Measurements from ENCODE around the gene SPSB3.

Gene SPSB3

GRCh38 chr16:1794908-1795666 lies 12.7 kb upstream of the SPSB3 start:
- H3K27me3 Mint-ChIP-seq = no peaks in the 10 kb centered on the region
- no peaks in the 10 kb centered on the region for H3K36me3 Mint-ChIP-seq
- H3K4me3 Mint-ChIP-seq = no peak overlapping the region
- H3K27ac Mint-ChIP-seq = no peak overlapping the region
- no peaks in the 10 kb centered on the region for H3K4me1 Mint-ChIP-seq
- no peaks in the 10 kb centered on the region for H3K9me3 Mint-ChIP-seq

- H3K27ac Mint-ChIP-seq = no peak overlapping the region
- no peaks in the 10 kb centered on the region for H3K36me3 Mint-ChIP-seq
- H3K4me3 Mint-ChIP-seq = no peak overlapping the region
- H3K4me1 Mint-ChIP-seq = no peaks in the 10 kb centered on the region
- H3K27me3 Mint-ChIP-seq = no peaks in the 10 kb centered on the region
- H3K9me3 Mint-ChIP-seq = no peaks in the 10 kb centered on the region
Measured at GRCh38 chr16:1794221-1794871, 12.0 kb upstream of the SPSB3 start.

GRCh38 chr16:1793578-1794220 lies 11.3 kb upstream of the SPSB3 start, which contains the start of gene IGFALS:
IGFALS (minus strand) TSS chr16:1793705; CDS start chr16:1793652, 53 bp downstream.
- no peak within 1 kb of the TSS for H3K4me3 Mint-ChIP-seq
- H3K27ac Mint-ChIP-seq = no peak within 1 kb of the TSS
- H3K4me1 Mint-ChIP-seq = no peaks in the 10 kb centered on the region
- H3K27me3 Mint-ChIP-seq = no peaks in the 10 kb centered on the region
- no peaks in the 10 kb centered on the region for H3K36me3 Mint-ChIP-seq
- H3K9me3 Mint-ChIP-seq = no peaks in the 10 kb centered on the region

GRCh38 chr16:1792836-1793577 lies 10.6 kb upstream of the SPSB3 start:
- Mint-ChIP-seq H3K9me3 (no peaks in the 10 kb centered on the region), H3K4me1 (no peaks in the 10 kb centered on the region), H3K27me3 (no peaks in the 10 kb centered on the region)

GRCh38 chr16:1791943-1792812 lies 9.8 kb upstream of the SPSB3 start:
- H3K27ac Mint-ChIP-seq = no peak overlapping the region
- no peak overlapping the region for H3K4me3 Mint-ChIP-seq
- H3K36me3 Mint-ChIP-seq = no peaks in the 10 kb centered on the region
- H3K9me3 Mint-ChIP-seq = no peaks in the 10 kb centered on the region
- H3K4me1 Mint-ChIP-seq = no peaks in the 10 kb centered on the region
- no peaks in the 10 kb centered on the region for H3K27me3 Mint-ChIP-seq

More at GRCh38 chr16:1792836-1793577, 10.6 kb upstream of the SPSB3 start:
- H3K27ac Mint-ChIP-seq = no peak overlapping the region
- no peaks in the 10 kb centered on the region for H3K36me3 Mint-ChIP-seq
- H3K4me3 Mint-ChIP-seq = no peak overlapping the region

GRCh38 chr16:1791256-1791942 lies 9.0 kb upstream of the SPSB3 start:
- no peaks in the 10 kb centered on the region for H3K36me3 Mint-ChIP-seq
- no peaks in the 10 kb centered on the region for H3K4me1 Mint-ChIP-seq
- H3K4me3 Mint-ChIP-seq = no peak overlapping the region

GRCh38 chr16:1790611-1791255 lies 8.4 kb upstream of the SPSB3 start:
- peaks cover 3% of the 10 kb centered on the region for H3K4me1 Mint-ChIP-seq
- no peak overlapping the region for H3K4me3 Mint-ChIP-seq
- no peaks in the 10 kb centered on the region for H3K9me3 Mint-ChIP-seq
- H3K27me3 Mint-ChIP-seq = no peaks in the 10 kb centered on the region
- H3K27ac Mint-ChIP-seq = no peak overlapping the region
- H3K36me3 Mint-ChIP-seq = no peaks in the 10 kb centered on the region

More at GRCh38 chr16:1791256-1791942, 9.0 kb upstream of the SPSB3 start:
- no peaks in the 10 kb centered on the region for H3K27me3 Mint-ChIP-seq
- no peaks in the 10 kb centered on the region for H3K9me3 Mint-ChIP-seq
- H3K27ac Mint-ChIP-seq = no peak overlapping the region

GRCh38 chr16:1790261-1790610 lies 7.9 kb upstream of the SPSB3 start:
- H3K4me1 Mint-ChIP-seq = peaks cover 8% of the 10 kb centered on the region
- H3K27ac Mint-ChIP-seq = no peak overlapping the region
- no peaks in the 10 kb centered on the region for H3K36me3 Mint-ChIP-seq
- no peaks in the 10 kb centered on the region for H3K27me3 Mint-ChIP-seq
- no peak overlapping the region for H3K4me3 Mint-ChIP-seq
- no peaks in the 10 kb centered on the region for H3K9me3 Mint-ChIP-seq

GRCh38 chr16:1789643-1790045 lies 7.3 kb upstream of the SPSB3 start:
- Mint-ChIP-seq H3K9me3 (no peaks in the 10 kb centered on the region), H3K4me1 (peaks cover 12% of the 10 kb centered on the region)

GRCh38 chr16:1788708-1789100 lies 6.3 kb upstream of the SPSB3 start:
- H3K4me1 Mint-ChIP-seq = peaks cover 12% of the 10 kb centered on the region
- H3K36me3 Mint-ChIP-seq = peaks cover 1% of the 10 kb centered on the region
- H3K9me3 Mint-ChIP-seq = no peaks in the 10 kb centered on the region
- no peak overlapping the region for H3K27ac Mint-ChIP-seq
- H3K4me3 Mint-ChIP-seq = no peak overlapping the region
- H3K27me3 Mint-ChIP-seq = no peaks in the 10 kb centered on the region

More at GRCh38 chr16:1789643-1790045, 7.3 kb upstream of the SPSB3 start:
- Mint-ChIP-seq H3K4me3 (no peak overlapping the region), H3K27ac (no peak overlapping the region), H3K36me3 (peaks cover 1% of the 10 kb centered on the region), H3K27me3 (no peaks in the 10 kb centered on the region)

- Mint-ChIP-seq H3K36me3 (peaks cover 3% of the 10 kb centered on the region), H3K27me3 (no peaks in the 10 kb centered on the region), H3K4me1 (peaks cover 15% of the 10 kb centered on the region), H3K4me3 (no peak overlapping the region), H3K27ac (no peak overlapping the region), H3K9me3 (no peaks in the 10 kb centered on the region)
Measured at GRCh38 chr16:1788095-1788707, 5.8 kb upstream of the SPSB3 start.

- no peaks in the 10 kb centered on the region for H3K27me3 Mint-ChIP-seq
- H3K4me3 Mint-ChIP-seq = no peak overlapping the region
- H3K9me3 Mint-ChIP-seq = no peaks in the 10 kb centered on the region
- H3K36me3 Mint-ChIP-seq = peaks cover 3% of the 10 kb centered on the region
- no peak overlapping the region for H3K27ac Mint-ChIP-seq
- peaks cover 16% of the 10 kb centered on the region for H3K4me1 Mint-ChIP-seq
Measured at GRCh38 chr16:1787322-1788094, 5.1 kb upstream of the SPSB3 start.

- no peaks in the 10 kb centered on the region for H3K27me3 Mint-ChIP-seq
- no peaks in the 10 kb centered on the region for H3K9me3 Mint-ChIP-seq
- H3K36me3 Mint-ChIP-seq = peaks cover 3% of the 10 kb centered on the region
- peaks cover 16% of the 10 kb centered on the region for H3K4me1 Mint-ChIP-seq
- no peak overlapping the region for H3K27ac Mint-ChIP-seq
- no peak overlapping the region for H3K4me3 Mint-ChIP-seq
Measured at GRCh38 chr16:1787056-1787321, 4.6 kb upstream of the SPSB3 start.
